AG09309 (cell line): ENCODE data around the gene CTPS1.

ENCODE experiments used
- DNase-seq: peaks from one replicate; pipeline ENCODE4 v3.0.0-alpha.2; 2010; ENCODE audit warnings: low read depth
- H3K4me3 ChIP-seq: 2 replicates; pipeline ENCODE4 v1.5.1; 2011; ENCODE audit warnings: mild to moderate bottlenecking, low read depth, low read length, moderate library complexity; ENCODE audit not compliant: control insufficient read depth
- TF ChIP-seq, protein P1 (sequence below): IDR thresholded peaks from 2 replicates; pipeline ENCODE4 v1.5.1; 2011; ENCODE audit warnings: mild to moderate bottlenecking, low read depth, low read length, inconsistent platforms; ENCODE audit not compliant: insufficient read depth, control insufficient read depth; ENCODE audit errors: missing control alignments

The CTPS1 gene

DNA sequence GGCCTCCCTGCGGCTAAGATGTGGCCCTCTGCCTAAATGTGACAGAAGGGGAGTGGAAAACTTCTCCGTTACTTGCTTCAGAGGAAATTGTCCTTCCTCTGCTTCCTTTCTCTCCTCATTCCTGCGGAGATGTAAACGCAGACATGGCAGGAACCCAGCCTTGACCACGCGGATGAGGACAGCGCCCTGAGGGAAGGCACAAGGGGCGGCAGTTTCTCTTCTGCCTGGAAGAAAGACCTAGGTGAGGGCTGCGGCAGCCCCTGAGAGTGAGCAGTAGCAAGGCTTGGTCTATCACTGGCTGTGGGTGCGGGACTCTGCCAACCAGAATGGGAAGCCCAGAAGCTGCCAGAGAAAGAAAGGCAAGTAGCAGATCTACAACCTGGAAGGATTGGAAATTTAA, 14.0 kb upstream of the CTPS1 start:
- no peak overlapping the region for H3K4me3 ChIP-seq
- TF ChIP-seq, protein P1, sequence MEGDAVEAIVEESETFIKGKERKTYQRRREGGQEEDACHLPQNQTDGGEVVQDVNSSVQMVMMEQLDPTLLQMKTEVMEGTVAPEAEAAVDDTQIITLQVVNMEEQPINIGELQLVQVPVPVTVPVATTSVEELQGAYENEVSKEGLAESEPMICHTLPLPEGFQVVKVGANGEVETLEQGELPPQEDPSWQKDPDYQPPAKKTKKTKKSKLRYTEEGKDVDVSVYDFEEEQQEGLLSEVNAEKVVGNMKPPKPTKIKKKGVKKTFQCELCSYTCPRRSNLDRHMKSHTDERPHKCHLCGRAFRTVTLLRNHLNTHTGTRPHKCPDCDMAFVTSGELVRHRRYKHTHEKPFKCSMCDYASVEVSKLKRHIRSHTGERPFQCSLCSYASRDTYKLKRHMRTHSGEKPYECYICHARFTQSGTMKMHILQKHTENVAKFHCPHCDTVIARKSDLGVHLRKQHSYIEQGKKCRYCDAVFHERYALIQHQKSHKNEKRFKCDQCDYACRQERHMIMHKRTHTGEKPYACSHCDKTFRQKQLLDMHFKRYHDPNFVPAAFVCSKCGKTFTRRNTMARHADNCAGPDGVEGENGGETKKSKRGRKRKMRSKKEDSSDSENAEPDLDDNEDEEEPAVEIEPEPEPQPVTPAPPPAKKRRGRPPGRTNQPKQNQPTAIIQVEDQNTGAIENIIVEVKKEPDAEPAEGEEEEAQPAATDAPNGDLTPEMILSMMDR, result no peak
- no peak for DNase-seq

DNA sequence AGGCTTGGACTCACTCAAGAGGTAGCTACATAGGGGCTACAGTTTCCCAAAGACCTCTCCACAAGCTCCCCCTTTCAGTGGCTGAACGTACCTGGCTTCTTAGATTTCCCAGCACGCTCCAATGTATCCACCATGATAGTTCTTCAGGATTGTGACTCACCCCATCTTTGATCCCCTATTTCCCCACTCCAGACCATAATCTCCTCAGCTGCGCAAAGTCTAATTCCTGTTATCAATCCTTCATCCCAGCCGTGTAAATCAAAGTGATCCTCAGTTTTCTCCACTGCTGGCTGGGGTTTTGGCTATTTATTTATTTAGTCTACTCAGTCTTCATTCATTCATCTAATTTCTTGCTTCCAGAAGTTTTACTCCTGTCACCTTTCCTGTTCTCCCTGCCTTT, 13.1 kb upstream of the CTPS1 start:
- TF ChIP-seq, protein P1, result no peak
- H3K4me3 ChIP-seq, result no peak overlapping the region
- no peak for DNase-seq

DNA sequence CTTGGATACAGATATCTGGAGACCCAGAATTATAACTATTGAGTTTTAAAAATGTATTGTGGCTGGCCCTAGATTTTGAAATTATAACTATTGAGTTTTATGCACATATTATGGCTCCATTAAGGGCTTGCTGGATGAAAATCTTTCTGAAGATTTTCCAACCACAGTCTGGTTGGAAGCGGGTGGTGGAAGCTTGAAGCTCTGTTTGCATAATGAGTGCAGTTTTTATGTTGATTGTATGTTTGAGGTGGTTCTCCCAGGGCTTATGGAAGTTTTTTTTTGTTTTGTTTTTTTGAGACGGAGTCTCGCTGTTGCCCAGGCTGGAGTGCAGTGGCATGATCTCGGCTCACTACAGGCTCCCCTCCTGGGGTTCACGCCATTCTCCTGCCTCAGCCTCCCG, 10.1 kb upstream of the CTPS1 start:
- TF ChIP-seq, protein P1, result no peak
- no peak overlapping the region for H3K4me3 ChIP-seq
- no peak for DNase-seq

DNA sequence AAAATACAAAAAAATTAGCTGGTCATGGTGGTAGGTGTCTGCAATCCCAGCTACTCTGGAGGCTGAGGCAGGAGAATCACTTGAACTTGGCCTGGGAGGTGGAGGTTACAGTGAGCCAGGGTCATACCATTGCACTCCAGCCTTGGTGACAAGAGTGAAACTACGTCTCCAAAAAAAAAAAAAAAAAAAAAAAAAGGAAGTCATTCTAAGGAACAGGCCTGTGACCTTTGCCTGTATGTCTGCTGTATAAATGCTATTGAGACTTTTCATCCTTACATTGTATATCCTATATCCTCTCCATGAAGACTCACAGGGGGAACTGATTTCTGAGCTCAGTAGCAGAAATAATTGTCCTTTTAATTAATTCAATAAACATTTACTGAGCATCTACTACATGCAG, 7.5 kb upstream of the CTPS1 start:
- TF ChIP-seq, protein P1, result no peak
- no peak overlapping the region for H3K4me3 ChIP-seq
- no peak for DNase-seq

DNA sequence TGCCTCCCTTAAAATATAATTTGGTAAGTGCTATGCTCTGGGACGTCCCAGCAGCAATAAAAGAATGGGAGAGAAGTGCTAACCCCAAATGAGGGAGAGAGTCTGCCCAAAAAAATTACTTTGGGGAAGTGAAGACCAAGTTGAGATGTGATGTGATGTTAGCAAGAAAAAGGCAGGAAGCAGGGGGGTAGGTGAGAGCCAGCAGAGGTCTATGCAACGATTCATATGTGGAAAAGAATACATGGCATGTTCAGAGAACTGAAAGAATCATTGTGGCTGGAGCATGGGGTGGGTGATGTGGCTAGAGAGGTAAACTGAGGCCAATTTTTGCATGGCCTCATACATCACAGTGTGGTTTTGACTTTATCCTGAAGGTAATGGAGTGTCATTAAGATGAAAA, 5.6 kb upstream of the CTPS1 start:
- no peak overlapping the region for H3K4me3 ChIP-seq
- TF ChIP-seq, protein P1, result no peak
- no peak for DNase-seq

DNA sequence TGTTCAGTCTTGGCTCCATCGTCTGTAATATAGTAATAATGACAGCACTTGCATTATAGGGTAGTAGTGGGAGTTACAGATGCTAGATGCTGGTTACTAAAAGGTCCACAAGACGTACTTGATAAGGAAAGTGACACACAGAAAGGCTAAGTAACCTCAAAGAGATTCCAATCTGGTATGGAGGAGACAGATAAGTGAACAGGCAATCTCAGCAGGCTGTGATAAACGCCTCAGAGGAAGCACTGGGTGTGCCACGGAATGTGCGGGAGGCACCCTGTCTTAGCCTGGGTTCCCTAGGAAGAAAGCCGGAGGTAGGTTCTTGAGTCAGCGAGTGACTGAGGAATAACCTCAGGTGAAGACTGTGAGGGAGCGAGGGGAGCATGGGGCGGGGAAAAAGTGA, 4.6 kb upstream of the CTPS1 start:
- TF ChIP-seq, protein P1, result no peak
- H3K4me3 ChIP-seq, result no peak overlapping the region

More for the DNA sequence above, 4.6 kb upstream of the CTPS1 start:
- DNase-seq, result no peak
